ENCODE data around the gene TRAPPC2L.
"Not testable (repeated sequence)": the region's sequence is repeated elsewhere in the genome, so short reads cannot be mapped to it uniquely, and the experiment has no call there.

TRAPPC2L gene

DNA sequence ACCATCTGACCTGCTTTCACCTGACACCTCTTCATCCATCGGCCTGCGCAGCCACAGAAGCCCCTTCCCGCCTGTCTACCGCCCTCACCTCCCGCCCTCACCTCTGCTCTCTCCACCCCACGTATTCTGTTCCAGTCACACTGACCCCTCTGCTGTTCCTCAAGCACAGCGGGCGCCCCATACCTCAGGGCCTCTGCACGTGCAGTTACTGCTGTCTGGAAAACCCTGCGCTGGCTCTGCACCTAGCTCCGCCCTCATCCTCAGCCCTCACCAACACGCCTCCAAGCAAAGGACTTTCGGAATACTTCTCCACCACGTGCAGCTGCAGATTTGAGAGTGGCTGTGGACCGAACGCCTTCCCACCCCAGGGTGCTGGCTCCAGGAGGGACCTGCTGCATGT, 34.2 kb downstream of the TRAPPC2L start:
- DNase-seq (ENCODE audit: low read depth in 3 of 3) = no peak

DNA sequence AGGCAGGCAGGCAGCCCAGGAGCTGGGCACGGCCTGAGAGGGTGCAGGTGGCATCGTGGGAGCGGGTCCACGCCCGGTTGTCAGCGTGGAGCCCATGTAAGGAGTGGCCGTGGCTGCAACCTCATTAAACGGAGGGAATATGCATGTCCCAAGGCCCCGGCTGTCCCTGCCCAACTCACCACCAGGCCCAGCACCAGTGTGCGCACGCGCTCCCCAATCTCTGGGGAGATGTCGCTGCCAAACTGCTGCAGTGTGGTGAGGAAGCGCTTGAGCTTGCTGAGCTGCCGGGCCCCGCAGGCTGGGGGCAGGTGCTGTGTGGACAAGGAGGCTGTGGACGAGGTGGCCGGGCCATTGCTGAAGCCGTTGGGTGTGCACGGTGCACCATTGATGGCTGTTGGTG, 35.1 kb downstream of the TRAPPC2L start:
- DNase-seq (ENCODE audit: low read depth in 3 of 3) = no peak

DNA sequence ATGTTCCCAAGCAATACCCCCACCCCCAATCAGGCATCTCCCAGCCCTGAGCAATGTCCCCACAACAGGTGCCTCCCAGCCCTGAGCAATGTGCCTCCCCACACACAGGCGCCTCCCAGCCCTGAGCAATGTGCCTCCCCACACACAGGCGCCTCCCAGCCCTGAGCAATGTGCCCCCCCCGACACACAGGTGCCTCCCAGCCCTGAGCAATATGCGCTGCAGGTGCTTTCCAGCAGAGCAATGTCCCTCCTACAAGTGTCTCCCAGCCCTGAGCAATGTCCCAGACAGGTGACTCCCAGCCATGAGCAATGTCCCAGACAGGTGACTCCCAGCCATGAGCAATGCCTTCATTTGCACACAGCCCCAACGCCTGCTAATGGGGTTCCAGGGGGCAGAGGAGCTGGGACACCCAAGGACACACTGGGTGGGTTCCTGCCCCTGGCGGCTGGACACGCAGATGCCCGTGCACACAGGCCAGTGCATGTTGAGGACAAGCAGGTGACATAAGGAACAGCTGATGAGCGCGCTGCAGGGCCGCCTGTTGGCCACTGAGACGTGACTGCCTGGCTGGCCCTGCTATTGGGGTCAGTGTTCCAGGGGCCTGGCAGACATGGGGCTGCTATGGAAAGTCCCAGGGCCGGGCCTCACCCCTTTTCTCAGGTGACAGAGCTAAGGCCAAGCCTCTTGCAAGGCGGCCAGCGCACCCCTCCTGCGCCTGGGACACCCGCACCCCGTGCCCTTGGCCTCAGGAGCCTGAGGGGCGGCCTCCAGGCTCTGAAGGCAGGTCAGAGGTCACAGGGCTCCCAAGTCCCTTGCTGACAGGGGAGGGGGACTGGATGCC, 36.4 kb downstream of the TRAPPC2L start:
- no peak for DNase-seq (ENCODE audit: low read depth in 3 of 3)

DNA sequence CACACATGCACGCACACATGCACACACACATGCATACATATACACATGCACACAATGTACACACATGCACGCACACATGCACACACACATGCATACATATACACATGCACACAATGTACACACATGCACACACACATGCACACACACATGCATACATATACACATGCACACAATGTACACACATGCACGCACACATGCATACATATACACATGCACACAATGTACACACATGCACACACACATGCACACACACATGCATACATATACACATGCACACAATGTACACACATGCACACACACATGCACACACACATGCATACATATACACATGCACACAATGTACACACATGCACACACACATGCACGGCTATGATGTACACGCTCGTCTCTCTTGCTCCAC, 37.3 kb downstream of the TRAPPC2L start:
- not testable (repeated sequence) for DNase-seq (ENCODE audit: low read depth in 3 of 3)

DNA sequence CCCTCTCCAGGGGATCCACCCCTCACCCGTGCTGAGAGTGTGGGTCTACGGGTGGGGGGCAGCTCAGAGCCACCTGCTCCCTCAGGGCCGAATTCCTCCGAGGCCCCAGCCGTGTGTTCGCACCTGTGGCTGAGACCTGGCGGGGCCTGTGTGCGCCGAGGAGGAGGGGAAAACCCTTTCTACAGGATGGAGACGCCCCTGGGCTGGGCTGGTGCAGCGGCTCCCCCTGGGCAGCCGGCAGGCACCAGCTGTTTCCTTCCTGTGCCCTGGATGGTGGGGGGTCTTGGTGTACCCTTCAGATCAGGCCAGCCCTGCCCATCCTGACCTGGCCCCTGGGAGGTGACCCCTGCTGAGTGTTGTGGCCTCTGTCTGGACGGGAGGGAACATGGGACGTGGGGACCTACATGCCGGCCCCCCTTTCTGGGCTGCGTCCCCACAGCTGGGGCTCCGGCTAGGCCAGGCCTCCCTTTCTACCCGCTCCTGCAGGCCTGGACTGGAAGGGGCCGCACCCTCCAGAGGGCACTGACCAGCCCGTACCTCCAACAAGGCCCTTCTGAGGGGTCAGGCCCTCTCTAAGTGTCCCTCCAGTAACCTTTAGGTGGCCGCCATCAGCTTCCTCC, 37.9 kb downstream of the TRAPPC2L start:
- no peak for DNase-seq (ENCODE audit: low read depth in 3 of 3)

DNA sequence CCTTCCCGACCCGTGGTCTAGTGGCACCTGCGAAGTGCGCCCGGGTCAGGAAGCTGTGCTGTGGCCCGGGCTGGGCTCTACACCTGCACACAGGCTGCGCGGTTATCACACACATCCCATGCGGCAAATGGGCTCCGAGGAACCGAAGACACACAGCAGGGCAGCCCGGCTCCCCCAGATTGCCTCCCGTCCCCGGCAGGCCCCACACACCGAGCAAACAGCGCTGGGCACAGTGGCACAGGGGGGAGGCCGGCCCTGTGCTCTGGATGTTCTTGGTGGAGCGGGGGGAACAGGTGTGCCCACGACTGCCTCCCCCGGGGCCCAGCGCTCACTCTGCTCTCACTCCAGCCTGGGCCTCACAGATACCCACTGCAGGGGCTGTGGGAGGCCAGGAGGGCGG, 38.4 kb downstream of the TRAPPC2L start:
- DNase-seq (ENCODE audit: low read depth in 3 of 3) = no peak

DNA sequence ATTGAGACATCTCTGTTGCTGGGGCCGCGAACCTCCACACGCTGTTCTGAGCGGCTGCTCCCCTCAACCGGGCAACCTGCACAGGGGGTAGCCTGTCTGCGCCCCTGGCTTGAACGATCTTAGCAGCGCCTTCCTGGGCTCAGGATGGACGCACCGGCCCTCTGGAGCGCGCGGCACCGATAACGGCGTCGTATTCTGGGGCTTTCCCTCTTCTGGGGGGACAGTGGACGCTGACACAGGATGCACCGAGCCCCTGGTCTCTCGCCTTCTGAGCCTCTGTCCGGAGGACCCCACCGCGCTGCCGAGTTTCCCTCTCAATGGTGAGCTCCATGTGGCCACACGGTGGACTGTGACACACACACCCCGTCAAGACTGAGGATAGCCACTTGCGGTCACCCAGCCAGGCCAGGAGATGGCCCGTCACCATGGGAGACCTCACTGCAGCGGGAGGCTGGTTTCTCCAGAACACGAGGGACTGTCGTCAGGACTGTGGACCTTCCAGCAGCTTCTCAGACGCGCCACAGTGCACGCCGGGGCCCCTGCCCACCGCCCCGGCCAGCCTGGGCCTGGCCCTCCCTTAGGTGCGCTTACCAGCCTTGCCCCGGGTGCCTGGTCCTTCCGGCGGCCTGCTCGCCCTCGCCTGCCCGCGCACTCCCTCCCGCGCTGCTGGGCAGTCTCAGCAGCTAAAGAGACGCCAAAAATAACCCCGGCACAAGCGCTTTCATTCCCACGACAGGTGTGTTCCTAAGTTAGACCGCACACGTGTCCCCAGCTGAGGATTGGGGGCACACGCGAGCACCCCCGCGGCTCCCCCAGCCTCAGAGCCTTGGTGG, 39.5 kb downstream of the TRAPPC2L start:
- DNase-seq (ENCODE audit: low read depth in 3 of 3) = no peak

DNA sequence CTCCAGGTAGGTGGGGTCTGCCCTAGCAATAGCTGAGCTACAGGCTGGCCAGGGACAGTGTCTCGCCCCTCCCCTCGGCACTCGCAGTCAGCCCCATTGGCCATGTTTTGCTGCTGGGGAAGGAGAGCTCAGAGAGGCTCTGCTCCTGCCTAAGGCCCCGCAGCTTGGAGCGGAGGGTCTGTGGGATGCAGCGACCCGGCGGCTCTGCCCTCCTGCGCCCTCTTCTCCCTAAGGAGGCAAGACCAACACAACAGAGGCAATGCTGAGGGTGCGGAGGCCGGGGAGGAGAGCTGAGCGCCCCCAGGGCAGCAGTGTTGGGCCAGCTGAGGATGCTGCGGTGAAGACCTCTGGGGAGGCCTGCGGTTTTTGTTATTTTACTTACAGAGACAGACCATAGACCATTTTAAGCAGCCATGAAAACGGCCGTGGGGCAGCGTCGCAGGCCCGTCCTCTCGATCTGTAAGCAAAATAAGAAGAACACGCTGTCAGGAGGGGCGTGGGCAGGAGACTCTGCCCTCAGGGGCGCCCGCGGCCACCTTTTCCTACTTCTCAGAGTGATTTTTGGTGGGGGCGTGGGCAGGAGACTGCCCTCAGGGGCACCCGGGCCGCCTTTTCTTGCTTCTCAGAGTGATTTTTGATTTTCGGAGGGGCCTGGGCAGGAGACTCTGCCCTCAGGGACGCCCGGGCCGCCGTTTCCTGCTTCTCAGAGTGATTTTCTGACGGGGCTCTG, 40.9 kb downstream of the TRAPPC2L start:
- no peak for DNase-seq (ENCODE audit: low read depth in 3 of 3)

DNA sequence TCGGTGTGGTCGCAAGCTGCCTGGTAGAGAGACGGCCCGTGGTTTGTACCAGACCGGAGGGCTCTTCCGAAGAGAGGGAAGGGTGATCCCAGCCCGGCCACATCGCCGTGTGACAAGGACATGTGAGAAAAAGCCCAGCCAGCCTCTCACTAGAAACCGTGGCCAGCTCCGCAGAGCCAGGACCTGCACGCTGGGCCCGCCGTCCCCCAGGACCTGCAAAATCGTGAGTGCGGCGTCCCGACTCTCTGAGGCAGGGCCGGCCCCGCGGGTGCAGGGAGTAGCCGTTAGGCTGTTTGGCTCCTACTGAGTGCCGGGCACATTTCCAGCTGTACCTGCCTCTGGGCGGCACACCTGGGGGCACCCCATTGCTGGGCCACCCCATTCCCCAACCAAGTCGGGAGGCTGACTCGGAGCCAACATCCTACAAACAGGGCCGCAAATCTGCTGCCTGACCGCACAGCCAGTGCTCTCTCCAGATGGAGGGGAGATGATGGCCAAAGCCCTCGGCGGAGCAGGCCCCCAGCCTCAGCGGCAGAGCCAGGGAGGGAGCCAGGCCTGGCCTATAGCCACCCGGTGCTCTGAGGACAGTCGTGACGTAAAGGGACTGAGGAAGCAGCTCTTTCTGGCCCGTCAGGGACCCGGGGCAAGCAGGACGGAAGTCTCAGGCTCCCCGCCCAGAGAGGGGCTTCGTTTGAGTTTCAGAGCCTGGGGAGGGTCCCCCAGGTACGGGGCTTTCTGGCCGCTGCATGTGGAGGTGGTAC, 43.2 kb downstream of the TRAPPC2L start:
- no peak for DNase-seq (ENCODE audit: low read depth in 3 of 3)

DNA sequence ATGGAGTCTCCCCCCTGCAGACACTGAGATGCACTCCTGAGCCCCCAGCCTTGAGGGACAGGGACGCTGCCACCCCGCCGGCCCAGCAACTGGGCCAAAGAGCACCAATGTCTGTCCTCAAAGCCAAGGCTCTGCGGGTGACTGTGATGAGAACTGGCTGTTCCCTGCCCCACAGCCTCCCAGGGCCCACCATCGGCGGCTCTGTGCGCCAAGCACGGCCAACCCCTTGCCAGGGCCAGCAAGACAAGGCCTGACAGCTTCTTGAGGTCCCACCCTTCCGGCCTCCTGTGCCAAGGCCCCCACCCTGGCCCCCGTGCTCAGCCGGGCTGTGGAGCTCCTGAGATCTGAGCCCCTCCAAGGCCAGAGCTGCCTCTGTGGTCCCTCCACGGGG, 43.7 kb downstream of the TRAPPC2L start:
- DNase-seq (ENCODE audit: low read depth in 3 of 3) = no peak

DNA sequence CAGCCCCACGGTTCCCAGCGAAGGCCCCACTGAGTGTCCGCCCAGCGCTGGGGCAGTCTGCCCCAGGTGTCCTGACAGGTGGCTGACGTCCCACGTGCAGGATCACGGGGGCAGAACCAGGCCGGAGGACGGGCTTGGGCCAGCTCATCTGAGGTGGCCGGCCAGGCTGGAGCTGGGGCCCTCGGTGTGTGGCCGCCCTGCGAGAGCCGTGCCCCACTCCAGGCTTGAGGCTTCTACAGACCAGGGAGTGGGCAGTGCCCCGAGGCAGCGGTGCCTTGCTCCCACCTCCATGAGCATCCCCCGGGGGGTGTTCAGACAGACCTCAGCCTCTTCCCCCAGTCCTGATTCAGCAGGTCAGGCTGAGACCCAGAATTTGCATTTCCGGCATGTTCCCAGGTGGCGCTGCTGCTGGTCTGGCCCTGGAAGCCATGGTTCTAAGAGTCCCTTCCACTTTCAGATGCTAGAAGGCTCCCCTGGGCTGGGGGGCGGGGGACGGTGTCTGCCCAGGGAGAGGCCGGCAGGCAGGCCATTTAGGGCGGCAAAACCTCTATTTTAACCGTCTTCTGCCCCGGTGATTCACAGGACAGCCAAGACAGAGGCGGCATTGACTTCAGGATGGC, 44.9 kb downstream of the TRAPPC2L start:
- no peak for DNase-seq (ENCODE audit: low read depth in 3 of 3)

DNA sequence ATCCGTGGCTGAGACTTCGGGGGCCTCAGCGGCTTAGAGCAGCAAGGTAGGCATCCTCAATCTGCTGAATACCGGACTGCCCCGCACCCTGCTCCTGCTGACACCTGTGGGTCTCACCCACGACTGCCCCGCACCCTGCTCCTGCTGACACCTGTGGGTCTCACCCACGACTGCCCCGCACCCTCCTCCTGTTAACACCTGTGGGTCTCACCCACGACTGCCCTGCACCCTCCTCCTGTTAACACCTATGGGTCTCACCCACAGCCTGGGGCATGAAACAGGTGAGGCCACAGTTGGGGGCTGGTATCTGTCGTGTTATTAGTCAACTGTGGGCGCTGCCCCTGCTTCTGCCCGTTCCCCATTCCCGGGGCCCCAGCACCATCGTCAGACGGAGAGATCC, 45.8 kb downstream of the TRAPPC2L start:
- no peak for DNase-seq (ENCODE audit: low read depth in 3 of 3)

DNA sequence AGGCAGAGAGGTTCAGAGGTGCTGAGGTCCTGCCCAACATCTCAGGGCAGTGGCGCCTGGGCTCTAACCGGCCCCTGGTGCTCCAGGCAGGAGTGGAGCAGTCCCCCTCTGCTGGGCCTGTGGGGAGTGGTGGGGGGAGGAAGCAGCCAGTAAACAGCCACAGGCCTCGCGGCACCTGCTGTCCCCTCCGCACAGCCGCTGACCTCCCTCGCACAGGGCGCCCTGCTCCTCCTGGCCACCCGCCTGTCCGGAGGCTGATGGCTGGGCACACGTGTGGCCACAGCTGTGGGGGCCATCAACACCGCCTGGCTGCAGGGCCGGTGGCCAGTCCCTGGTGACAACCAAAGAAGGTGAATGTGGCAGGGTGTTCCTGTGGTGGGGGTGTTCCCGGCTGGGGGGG, 46.3 kb downstream of the TRAPPC2L start:
- no peak for DNase-seq (ENCODE audit: low read depth in 3 of 3)

DNA sequence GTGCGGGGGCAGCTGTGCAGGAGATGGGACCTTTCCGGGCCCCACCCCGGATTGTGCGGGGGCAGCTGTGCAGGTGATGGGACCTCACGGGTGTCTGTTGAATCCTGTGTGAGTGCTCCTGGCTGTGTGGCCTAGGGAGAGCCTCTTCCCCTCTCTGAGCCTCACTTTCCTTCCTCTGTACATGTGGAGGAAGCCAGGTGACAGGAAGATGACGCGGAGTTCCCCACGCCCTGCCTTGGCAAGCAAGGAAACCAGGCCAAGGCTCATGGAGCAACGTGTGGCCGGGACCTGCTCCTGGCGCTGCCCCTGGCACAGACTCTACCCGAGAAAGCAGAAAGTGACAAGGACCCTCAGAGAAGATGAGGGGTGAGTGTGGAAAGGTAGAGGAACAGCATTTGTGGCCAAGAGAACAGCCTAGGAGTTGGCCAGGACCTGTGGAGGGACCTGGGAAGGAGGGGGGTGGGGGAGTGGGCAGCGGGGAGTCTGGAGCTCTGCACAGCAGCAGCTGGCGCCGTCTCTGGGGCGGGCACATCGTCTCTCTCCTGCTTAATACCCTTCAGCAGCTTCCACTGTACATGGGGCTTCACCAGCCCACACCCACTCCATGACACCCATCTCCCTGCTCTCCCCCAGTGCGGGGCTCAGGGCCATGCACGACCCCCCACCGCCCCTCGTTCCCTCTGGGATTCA, 47.9 kb downstream of the TRAPPC2L start:
- DNase-seq (ENCODE audit: low read depth in 3 of 3) = no peak

DNA sequence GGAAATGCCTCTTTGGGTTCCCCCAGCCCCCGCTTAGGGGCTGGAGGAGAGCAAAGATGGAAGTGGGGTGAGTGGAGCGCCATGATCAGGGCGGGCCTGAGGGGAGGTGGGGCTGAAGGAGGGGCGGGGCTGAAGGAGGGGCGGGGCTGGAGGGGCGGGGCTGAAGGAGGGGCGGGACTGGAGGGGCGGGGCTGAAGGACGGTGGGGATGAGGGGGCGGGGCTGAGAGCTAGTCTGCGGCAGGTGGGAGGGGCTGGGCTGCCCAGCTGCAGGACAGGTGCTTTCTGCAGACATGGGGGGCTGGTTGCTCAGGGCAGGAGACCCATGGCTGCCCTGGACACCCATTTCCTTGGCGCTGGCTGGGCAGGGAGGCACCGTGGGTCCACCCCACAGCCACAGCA, 48.6 kb downstream of the TRAPPC2L start:
- peak in 1 of 3 donors; percentile 41 for DNase-seq (ENCODE audit: low read depth in 3 of 3)

DNA sequence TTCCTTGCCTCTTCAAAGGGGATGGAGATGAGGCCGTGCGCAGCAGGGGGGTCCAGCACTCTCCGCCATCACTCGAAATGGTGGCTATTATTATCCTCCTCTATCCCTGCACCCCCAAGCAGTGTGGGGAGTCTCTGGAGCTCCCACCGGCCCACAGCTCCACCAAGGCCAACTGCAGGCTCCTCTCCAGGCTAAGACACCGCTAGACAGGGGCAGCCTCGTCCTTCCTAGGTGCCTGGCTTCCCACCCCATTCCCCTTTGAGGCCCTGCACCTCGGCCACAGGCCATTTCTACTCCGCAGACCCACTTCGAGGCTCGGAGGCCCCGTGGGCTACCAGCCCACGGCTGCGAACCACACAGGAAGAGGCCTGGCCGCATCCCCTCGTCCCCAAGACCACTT, 49.1 kb downstream of the TRAPPC2L start:
- no peak for DNase-seq (ENCODE audit: low read depth in 3 of 3)

DNA sequence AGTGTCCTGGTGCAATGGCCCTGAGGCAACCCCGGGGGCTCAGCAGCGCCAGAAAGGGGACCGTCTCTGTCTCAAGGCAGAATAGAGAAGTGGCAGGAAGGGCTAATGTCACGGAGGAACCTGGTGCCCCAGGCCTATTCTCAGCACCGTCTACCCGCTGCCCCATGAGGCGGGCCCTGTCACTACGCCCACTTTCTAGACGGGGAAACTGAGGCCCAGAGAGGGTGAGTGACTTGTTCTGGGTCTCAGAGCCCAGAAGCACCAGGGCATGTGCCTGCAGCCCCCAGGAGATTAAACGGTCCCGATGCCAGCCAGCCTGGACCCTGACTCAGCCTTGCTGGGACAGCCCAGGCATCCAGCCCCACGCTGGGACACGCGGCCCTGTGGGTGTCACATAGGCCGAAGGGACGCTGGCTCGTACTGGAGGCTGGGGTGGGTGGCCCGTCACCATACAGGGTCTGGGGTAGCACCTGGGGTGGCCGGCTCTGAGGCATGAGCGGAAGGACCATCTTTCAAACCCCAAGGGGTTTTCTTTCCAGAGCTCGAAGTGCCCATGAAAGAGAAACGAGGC, 49.7 kb downstream of the TRAPPC2L start:
- no peak for DNase-seq (ENCODE audit: low read depth in 3 of 3)

DNA sequence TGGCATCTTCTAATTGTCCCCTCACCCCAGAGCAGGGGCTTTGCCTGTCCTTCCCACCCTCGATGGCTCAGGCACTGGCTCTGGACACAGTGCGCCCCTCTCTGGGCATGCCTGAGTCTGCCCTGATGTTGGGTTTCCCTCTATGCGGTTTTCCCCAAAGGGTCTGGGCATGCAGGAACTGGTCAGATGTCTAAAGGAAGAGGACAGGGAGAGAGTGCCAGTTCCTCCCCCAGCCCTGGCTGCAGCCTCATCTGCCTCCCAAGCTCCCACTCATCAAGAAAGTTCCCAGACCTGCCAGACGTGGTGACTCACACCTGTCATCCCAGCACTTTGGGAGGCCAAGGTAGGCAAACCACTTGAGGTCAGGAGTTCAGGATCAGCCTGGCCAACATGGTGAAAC, 50.8 kb downstream of the TRAPPC2L start:
- no peak for DNase-seq (ENCODE audit: low read depth in 3 of 3)

DNA sequence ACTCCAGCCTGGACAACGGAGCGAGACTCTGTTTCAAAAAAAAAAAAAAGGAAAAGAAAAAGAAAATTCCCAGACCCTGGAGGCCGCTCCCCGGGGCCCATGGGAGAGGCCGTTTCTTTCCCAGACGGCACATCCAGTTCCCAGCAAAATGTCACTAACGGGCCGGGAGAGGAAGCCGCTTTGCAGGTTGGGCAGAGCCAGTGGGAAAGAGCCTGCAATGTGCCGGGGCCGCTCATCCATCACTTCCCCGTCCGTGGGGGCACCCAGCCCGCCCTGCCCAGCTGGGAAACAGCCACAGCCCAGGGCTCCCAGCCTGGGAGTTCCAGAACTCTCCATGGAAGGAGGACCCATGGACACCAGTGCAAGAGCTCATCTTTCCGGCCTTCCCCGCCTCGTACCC, 51.4 kb downstream of the TRAPPC2L start:
- DNase-seq (ENCODE audit: low read depth in 3 of 3) = no peak

Measured in stimulated activated CD4-positive, alpha-beta T cell treated with anti-CD3 and anti-CD28 coated beads, TNF-alpha, amount 100 ng/mL, for 48 hours (primary cell).